ENCODE results near the gene ARHGAP26.

The ARHGAP26 gene

DNA sequence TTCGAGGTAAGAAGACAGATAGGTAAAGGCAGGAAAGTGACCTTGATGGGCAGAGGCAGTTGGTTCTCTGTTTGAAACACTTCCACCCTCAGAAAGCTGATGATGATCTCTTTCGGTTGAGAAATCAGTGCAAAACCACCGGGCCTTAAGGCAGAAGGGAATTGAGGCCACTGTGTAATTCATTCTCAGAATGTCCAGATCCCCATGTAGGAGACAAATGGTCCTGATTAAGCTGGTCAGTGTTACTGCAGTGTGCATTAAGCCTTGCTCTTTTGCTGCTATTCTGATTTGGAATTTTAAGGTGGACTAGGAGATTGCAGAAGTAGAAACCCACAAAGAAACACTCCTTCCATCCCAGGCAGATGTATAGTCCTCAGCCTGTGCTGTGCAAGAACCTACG lies 255.2 kb downstream of the ARHGAP26 start:
- no peak for DNase-seq

DNA sequence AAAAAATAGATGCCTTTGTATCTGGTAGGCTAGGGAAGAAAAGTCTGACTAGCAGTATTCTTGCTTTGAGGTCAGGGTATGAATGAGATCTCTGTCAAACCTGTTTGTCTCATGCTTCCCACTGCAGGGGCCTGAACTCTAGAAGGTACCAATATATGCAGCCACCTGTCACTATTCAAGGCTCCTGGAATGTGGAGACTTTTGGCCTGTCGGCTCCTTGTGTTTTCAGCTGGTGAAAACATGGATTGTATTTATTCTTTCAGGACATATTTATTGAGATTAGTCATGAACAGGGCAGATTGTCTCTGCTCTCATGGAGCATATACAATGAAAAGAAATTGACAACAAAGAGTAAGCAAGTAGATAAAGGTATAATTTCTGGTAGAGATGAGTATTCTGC lies 255.8 kb downstream of the ARHGAP26 start:
- no peak for DNase-seq

DNA sequence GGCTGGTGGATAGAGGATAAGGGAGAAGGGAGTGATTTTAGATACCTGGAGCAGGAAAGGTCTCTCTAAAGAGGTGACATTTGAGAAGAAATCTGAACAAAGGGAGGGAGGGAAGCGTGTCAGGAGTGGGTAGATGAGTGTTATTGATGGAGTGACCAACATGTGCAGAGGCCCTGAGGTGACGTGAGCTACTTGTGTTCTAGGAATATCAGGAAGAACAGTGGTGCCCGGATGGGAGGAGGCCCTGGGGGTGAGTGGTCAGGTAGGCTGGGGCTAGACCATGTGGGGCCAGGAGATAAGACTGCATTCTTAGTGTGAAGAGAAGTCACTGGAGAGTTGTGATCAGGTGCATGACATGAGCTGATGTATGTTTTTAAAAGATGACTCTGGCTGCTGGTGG lies 256.2 kb downstream of the ARHGAP26 start:
- DNase-seq = no peak

DNA sequence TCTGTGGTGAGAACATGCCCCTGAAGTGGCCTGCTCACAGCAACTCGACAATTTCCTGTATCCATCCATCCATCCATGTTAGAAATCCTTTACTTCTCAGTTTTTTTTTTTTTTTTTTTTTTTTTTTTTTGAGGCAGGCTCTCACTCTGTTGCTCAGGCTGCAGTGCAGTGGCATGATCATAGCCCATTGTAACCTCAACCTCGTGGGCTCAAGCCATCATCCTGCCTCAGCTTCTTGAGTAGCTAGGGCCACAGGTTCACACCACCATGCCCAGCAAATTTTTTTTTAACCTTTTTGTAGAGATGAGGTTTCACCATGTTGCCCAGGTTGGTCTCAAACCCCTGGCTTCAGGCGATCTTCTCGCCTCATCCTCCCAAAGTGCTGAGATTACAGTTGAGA lies 259.1 kb downstream of the ARHGAP26 start:
- no peak for DNase-seq

DNA sequence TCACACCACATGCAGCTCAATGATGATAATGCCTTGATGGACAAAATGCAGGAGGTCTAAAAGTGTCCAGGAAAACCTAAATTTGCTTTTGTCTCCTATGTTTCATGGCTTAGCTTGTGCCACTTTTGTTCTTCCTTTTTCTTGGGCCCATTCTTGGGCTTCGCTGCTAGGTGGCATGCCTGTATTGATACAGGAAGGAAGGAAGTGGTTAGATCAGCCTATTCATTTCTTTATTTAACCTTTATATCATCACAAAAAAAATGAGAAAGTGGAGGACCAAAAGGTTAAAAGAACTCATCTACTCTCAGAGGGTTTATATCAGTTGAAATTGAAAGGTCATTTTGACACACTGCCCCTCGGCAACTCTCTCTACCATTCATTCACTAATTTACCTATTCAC lies 260.2 kb downstream of the ARHGAP26 start:
- no peak for DNase-seq

DNA sequence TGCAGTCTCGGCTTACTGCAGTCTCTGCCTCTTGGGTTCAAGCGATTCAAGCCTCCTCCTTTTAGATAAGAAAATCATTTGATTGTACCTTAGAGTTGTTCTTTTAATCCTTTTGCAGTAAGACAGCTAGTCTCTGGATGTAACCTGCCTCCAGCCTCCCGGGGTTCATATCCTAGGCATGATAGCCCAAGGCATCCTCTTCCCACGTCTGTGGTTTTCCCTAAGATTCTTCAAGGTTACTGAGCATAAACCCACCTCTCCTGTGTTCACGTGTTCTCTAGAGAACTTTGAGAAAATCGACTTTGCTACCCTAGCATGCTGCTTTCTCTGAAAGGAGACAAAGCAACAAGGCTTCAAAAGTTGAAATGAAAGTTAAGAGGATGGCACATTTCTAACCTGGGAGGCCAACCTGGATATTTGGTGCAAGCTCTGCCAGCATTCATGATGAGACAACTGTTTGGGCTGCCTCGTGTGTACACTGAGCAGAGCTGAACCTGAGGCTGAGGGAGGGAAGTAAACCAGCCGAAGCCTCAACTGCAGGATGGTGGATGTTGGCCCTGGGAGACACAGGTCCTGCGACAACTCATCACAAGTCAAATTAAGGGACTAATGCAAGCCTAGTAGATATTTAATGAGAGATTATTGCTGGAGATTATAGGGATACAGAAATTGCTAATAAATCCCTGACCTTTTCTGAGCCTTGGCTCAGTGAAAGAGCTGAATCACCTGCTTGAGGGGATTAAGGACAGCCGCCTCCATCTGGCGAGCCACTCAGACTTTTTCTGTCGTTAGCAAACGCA lies 261.8 kb downstream of the ARHGAP26 start:
- DNase-seq = no peak

DNA sequence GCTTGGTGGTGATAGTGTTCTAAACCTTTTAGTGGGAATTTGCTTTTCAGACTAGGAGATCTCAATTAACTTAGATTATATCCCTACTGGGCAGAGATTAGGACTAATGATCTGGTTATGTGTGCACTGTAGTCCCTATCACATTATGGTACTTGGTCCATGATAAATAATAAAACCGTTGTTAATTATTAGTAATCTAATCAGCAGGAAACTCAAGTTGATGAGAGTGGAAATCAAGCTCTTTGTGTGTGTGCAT lies 262.3 kb downstream of the ARHGAP26 start:
- no peak for DNase-seq

DNA sequence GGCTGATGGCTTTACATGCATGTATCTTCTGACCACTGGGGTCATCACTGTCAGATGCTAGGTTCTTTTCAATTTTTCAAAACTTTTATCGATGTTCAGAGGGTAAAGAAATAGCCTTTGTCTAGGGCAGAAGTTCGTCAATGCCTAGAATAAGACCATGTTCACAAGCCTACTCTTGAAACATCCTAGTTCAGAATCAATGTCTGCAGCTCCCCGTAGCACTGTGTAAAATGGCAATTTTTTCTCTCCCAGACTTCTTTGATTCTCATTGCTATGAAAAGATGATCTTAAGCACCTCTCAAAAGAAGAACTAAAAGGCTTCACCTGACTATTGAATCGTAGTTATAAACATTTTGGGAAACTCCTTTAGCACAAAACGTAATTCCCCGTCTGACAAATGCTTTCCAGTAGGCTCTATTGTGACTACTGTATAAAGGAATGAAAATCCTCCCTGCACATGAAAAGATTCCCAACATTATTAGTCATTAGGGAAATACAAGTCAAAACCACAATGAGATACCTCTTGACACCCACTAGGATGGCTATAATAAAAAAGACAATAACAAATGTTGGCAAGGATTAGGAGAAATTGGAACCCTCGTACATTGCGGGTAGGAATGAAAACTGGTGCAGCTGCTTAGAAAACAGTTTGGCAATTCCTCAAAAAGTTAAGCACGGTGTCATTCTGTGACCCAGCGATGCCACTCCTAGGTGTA lies 263.5 kb downstream of the ARHGAP26 start:
- DNase-seq = no peak

DNA sequence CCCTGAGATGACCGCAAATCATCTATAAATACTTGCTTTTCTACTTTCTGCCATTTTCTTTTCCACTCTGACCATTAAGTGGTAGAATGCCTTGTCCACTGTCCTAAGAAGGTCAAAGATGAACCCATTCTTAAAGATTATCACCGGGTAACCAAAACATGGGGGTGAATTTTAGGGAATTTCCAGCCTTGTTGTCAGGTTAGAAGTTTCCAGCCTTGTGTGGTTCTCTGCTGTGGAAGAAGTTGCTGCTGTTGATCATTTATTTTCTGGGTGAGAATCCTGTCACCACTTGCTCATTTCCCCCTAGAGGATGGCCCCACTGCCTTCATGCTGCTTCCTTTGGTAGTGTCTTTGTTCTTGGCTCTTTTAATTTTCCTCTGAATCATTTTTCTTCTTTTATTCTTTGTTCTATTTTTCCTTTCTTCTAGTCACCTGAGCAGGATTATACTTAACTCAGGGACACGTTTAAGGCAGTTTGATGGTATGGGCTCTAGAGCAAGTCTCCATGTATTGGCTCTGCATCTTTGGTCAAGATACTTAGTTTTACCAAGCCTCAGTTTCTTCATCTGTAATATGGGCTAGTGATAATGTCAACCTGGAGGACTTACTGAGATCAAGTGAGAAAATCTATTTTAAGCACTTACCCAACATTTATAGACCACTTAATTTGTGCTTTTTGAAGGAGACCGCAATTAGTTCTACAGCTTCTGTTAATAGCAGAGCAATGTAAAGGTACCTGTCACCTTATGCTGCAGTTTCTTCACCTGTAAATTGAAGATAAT lies 266.2 kb downstream of the ARHGAP26 start:
- no peak for DNase-seq

DNA sequence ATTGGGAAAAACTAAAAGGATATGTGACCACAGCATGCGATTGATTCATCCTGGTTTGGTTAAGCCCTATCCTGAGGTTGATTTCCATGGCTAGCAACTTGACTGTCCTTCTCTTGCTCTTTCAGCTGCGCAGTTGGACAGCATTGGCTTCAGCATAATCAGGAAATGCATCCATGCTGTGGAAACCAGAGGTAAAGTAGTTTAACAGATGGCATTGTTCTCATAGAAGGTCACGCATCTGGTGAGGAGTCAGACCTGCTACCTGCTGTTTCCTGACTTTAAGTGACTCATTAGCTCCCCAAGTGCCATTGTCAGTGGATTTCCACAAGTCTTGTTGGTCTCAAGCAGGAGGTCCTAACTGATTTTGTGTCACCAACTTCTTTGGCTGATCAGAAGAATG lies 266.9 kb downstream of the ARHGAP26 start:
- DNase-seq = no peak

DNA sequence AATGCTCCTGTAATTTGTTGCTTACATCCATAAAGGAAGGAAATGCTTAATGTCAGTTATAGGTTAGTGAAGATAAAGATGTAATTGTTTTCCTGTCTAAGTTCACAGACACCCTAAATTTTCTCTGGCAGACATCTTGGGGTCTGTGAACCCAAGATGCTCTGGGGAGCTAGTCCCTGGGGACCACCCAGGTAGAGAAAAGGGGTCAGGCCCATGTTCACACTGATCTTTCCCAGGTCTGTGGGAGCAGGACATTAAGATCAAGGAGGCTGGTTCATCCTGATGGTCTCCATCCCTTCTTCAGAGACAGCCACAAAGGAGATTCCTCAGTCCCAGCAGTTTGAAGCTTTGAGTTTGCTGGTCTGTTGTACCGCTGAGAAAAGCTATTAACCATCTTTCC lies 267.5 kb downstream of the ARHGAP26 start:
- no peak for DNase-seq

DNA sequence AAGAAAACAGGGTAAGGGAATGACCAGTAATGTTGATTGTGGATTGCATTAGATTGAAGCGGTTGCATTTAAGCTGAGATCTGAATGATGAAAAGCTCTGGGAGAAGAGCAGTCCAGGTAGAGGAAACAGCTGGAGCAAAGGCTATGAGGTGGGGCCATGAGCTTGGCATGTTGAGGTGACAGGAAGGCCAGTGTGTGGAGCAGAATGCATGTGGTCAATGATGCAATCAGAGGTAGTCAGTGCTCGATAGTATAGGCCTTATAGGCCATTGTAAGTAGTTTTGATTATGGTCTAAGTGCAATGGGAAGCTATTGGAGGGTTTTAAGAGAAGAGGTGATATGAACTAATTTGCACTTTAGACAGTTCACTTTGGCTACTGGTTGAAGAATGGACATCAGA lies 270.4 kb downstream of the ARHGAP26 start:
- DNase-seq = no peak

DNA sequence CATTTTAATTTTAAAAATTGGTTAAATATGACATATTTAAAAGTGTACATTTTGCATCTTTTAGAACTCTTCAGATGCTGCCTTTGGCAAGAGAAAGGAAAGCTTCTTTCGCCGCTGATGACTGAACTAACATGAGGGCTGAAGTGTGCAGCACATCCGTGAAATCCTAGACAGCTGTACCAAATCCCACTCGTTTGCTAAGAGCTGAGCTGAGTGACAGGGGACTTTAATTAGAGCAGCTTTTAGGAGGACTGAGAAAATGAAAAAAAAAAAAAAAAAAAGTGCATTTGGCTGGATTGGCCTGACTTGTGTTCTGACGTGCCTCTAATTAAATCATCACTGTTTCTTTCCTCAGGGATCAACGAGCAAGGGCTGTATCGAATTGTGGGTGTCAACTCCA lies 271.3 kb downstream of the ARHGAP26 start:
- DNase-seq = peak; percentile 15

DNA sequence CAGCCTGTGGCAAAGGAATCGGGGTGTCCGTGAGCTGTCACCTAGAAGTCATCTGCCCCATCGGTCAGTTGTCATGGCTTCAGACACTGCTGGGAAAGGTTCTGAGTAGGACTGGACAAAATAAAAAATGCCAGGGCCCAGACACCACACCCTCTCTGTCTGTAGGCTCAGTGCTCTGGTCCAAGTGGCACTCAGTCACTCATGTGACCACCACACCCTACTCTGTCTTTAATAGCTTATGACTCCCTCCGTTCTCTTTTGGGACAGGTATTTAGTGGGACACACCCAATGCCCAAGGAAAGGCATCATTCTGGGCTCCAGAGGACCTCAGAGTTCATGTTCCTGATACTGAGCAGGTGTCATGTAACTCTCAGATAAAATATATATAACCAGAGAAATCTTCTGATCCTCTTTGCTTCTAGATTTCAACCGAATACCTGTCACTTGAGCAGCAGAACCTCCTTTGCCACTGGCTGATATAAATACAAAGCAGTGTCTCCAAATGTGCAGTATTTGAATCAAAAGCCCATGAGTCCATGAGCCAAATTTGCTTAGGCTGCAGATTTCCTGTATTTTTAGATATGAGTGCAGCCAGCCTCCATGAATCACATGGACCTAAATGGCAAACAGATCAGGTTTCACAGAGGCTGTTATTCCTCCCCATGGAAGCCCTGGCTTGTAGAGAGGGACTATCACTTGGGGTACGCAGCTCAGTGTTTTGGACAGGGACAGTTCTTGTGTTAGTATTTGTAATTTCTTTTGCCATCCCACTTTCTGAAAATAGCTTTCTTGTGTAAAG lies 272.0 kb downstream of the ARHGAP26 start:
- DNase-seq = no peak

DNA sequence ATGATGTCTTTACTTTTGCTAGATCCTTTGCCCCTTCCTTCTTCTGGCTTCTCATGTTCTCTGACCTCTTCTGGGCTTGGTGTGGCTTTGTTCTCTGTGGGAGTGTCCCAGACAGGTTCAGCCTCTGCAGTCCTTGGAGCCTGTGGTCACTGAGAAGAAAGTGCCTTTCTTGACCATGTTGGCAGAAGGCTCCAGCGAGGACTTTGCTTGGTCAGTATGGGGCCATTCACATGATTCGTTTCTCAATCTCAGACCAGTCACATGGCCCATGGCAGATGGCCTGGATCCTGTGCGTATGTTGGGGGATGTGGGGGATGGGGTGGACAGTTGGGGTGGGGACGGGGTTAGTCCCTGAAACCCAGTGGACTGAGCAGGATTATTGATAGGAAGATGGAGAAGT lies 274.1 kb downstream of the ARHGAP26 start:
- DNase-seq = no peak

DNA sequence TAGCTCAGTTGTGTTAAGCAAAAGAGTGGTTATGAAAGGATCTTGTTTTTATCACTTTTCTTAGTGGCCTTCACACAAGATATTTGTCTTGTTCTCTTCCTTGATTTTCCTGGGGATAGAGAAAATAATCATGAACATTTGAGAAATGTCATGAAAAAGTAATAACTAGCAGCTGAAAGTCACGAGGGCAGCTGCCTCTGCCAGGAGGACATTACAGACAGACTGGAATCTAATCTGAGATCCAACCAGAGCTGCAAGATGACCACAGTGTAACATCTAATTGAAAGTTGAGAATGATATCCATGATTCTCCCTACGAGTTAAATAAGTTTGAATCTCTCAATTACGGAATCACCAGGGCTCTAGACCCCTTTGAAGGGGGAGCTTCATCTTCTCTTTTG lies 274.9 kb downstream of the ARHGAP26 start:
- no peak for DNase-seq

DNA sequence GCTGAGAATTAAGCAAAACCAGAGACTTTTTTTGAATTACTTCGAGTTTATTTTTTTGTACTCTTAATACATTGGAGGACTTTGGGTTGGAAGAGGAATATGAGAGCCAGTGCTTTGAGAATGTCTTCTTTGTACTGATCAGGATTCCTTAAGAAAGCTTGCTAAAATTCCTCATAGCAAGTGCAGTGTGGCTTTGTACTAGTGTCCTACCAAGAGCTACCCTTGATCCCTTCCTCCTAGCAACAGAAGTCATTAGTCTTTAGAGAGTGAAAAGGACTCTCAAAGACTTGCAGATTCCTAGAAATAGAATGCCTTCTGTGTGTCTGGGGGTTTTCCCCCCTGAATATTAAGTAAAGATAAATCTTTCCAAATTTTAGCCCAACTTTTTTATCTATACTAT lies 276.1 kb downstream of the ARHGAP26 start:
- no peak for DNase-seq

DNA sequence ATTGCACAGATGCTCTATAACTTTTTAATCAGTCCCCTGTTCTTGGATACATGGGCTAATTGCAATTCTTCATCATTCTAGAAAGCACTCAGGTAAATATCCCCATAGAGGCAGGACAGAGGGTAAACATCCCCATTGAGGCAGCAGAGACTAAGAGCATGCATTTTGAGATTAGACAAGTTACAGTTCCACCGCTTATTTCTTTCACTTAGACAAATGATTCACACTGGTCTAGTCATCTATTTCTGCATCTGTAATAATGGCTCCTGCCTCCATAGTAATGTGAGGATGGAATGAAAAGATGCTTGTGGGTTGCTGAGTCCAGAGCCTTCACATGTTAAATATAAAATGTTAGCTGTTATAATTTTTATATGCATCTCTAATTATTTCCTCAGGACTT lies 276.9 kb downstream of the ARHGAP26 start:
- DNase-seq = no peak

DNA sequence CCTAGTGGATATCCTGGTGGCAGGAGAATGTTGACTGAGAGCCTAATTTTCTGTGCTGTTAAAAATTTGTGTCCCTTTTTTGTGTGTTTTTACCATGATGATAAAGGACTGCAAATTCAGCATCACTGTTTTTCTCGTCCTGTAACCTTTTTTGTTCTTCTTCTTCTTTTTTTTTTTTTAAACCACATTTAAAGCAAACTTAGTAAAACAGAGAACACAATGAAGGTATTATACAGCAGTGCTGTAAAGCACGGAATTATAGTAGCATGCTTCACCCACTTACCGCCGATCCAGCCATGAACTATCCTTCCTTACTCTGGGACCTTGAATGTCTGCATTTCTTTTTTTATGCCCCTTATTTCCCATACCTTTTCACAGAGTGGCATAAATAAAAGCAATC lies 280.0 kb downstream of the ARHGAP26 start:
- DNase-seq = no peak

DNA sequence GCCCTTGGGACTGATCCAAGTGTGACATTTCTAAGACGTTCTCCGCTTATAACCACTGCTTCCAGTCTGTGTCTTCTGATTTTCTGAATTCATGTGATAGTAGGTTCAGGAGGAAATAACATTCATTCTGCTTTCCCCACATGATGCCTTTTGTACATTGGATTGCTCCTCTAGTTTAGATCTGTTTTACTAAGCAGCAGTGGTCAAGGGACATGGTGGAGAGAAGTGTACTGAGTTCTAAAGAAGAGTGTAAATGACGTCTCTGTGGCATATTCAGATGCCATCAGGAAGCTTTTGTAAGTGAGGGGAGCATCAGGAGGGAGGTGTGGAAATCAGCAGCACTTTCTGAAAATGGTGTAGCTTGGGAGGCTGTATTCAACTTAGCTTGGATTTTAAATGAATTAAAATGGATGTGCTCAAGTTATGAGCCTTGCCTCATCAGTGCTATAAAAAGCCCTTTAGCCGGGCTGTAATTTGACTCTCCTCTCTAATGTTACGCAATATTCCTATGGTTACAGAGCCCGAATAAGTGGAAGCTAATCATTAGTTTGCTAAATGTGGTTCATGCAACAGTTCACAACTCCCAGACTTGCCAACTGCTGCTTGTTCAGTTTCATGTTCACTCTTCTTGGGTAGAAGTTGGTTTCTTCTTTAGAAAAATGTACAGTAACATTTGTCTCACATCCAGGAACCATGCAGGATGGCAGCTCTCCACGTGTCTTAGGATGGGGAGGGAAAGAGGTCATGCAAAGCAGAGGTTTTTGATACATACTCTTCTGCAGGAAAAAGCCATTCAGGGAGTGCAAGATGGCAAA lies 281.3 kb downstream of the ARHGAP26 start:
- peak; percentile 68 for DNase-seq

DNA sequence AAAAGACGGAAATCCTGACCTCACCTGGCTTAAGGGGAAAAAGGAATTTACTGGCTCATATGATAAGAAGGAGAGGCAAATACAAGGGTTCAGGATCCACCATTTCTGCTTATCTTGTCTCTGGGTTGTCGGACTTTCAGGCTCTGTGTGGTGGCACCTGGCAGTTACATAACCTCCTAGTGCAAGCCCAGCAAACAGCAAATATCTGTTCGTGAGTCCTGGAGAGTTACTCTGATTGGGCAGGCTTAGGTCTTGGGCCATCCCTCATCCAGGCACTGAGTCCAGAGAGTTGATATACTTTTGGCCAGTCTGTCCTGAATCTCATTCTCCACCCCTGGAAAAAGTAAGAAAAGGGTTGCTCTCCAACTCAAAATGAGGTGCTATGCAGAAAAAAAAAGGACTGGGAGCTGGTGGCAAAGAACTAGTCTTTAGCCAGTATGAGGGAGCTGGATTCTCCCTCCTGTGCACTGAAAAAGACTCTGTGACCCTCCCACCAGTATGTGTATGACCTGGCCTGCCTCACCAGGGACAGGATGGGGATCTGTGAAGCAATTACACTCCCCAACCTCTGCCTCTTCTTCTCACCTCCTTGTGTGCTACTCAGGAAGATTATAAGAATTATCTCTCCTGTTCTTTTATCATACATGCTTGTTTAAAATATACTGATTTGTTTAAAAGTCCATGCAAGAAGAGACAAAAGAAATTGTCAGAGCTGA lies 282.9 kb downstream of the ARHGAP26 start:
- no peak for DNase-seq

DNA sequence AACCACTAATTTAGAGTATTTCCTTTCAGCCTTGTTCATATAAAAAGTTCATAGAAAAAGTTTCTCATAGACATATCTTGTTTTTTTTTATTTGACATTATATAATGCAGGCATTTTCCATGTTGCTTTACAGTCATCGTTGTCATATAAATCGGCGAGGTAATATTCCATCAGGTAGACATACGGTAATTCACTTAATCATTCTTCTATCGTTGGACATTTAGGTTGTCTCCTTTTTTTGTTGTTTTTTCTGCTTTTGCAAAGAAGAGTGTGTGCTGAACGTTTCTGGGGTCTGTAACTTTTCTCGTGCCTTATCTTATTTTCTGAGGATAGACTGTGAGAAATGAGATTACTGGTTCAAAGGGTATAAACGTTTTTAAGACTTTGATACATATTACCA lies 283.6 kb downstream of the ARHGAP26 start:
- no peak for DNase-seq

Data from NCI-H446 treated with DMSO at 0.1 percent for 48 hours (cell line).